HCT116 (cell line): ENCODE results near the gene RPL13. TPM values are rescaled to one million over a fixed set of nuclear protein-coding genes. Genes with fewer than 3 reads are reported as not detected.

Experiments
- ATAC-seq: fragments of 200-7000 bp; cut with Tn5 transposase; 2 replicates; pipeline ENCODE4 v1.9.1; 2020; ENCODE audit warnings: mild to moderate bottlenecking, moderate library complexity
- BruUV-seq: library from RNA; stranded (reverse); fragments of 400-500 nt; replicated peaks from 2 replicates; lab custom pipeline; 2021; lab: Mats Ljungman, UMichigan
- CTCF ChIA-PET: fragments of 300-600 bp; sonication (Branson Sonifier 250); formaldehyde crosslinking; loops from one replicate; lab custom pipeline; 2021; ENCODE audit warnings: antibody characterized with exemption; lab: Charles Lee
- POLR2A ChIA-PET: fragments of 300-600, 350-600 bp; sonication (Branson Sonifier 250); formaldehyde crosslinking; loops from one replicate; lab custom pipeline; 2021; ENCODE audit warnings: antibody characterized with exemption; lab: Charles Lee
- RAD21 ChIA-PET, 2 experiments: fragments of 300-600 bp; sonication (Branson Sonifier 250); formaldehyde crosslinking; loops; one replicate each; lab custom pipeline; 2023; ENCODE audit warnings: low total read pairs in 2 of 2; ENCODE audit not compliant: uncharacterized antibody in 2 of 2, unreplicated experiment in 2 of 2, low non-redundant PET in 1 of 2; lab: Charles Lee
- DNase-seq: peaks from one replicate; pipeline ENCODE4 v3.0.0-alpha.2; 2010; ENCODE audit warnings: low read depth, low spot score
- H2AFZ ChIP-seq: fragments of 200-600 bp; shearing (Covaris generic), sonication (generic); 2 replicates; pipeline ENCODE4 v1.6.1; 2017; ENCODE audit warnings: low read depth, mixed run types, mixed read lengths, antibody characterized with exemption, low read length; ENCODE audit not compliant: poor library complexity, severe bottlenecking
- H3K27ac ChIP-seq: 2 replicates; pipeline ENCODE4 v1.5.1; 2012; ENCODE audit warnings: low read depth, low read length
- H3K27me3 ChIP-seq: fragments of 200-600 bp; sonication (generic); 2 replicates; pipeline ENCODE4 v1.6.1; 2016; ENCODE audit warnings: mixed run types, low read length, mixed read lengths; ENCODE audit not compliant: insufficient read depth
- H3K36me3 ChIP-seq, 2 experiments: fragments of 200-500 bp in 1 of 2; fragments of 200-600 bp in 1 of 2; sonication (Bioruptor generic) in 1 of 2; sonication (generic) in 1 of 2; 2 replicates each; pipeline versions ENCODE4 v1.5.1 to v1.6.1; 2014 to 2016; ENCODE audit warnings: low read length in 2 of 2, inconsistent platforms in 1 of 2, mixed read lengths in 1 of 2, mixed run types in 1 of 2; ENCODE audit not compliant: insufficient read depth in 2 of 2, control insufficient read depth in 1 of 2
- H3K4me1 ChIP-seq, 2 experiments: fragments of 200-600 bp in 1 of 2; sonication (generic) in 1 of 2; 2 replicates each; pipeline versions ENCODE4 v1.5.1 to v1.6.1; 2012 to 2017; ENCODE audit warnings: low read length in 2 of 2, inconsistent platforms in 1 of 2, mild to moderate bottlenecking in 1 of 2, mixed read lengths in 1 of 2, mixed run types in 1 of 2, moderate library complexity in 1 of 2; ENCODE audit not compliant: insufficient read depth in 2 of 2, control insufficient read depth in 1 of 2
- H3K4me2 ChIP-seq: fragments of 200-600 bp; sonication (generic); 2 replicates; pipeline ENCODE4 v1.6.1; 2017; ENCODE audit warnings: mixed run types, low read length, mixed read lengths
- H3K4me3 ChIP-seq, 2 experiments: fragments of 200-600 bp in 1 of 2; sonication (generic) in 1 of 2; replicated peaks in 1 of 2; 2 replicates each; pipeline ENCODE4 v1.5.1; 2011 to 2016; ENCODE audit warnings: low read length in 2 of 2, control low read depth in 1 of 2, low read depth in 1 of 2, mild to moderate bottlenecking in 1 of 2, mixed read lengths in 1 of 2, mixed run types in 1 of 2
- H3K79me2 ChIP-seq: fragments of 200-600 bp; sonication (generic); 2 replicates; pipeline ENCODE4 v1.6.1; 2017; ENCODE audit warnings: mild to moderate bottlenecking, mixed run types, low read length, moderate library complexity, mixed read lengths; ENCODE audit not compliant: insufficient read depth
- H3K9ac ChIP-seq: fragments of 200-600 bp; sonication (generic); 2 replicates; pipeline ENCODE4 v1.6.1; 2016; ENCODE audit warnings: low read length, mixed read lengths
- H3K9me2 ChIP-seq: fragments of 200-600 bp; sonication (generic), shearing (Covaris generic); 2 replicates; pipeline ENCODE4 v1.6.1; 2017; ENCODE audit warnings: mixed run types, mild to moderate bottlenecking, moderate library complexity; ENCODE audit not compliant: insufficient read depth
- H3K9me3 ChIP-seq, 2 experiments: fragments of 200-500 bp in 1 of 2; fragments of 200-600 bp in 1 of 2; sonication (Bioruptor generic) in 1 of 2; sonication (generic) in 1 of 2; 2 replicates each; pipeline ENCODE4 v1.6.1; 2014 to 2017; ENCODE audit warnings: low read length in 2 of 2, mixed read lengths in 2 of 2, inconsistent platforms in 1 of 2, low read depth in 1 of 2, mild to moderate bottlenecking in 1 of 2, mixed run types in 1 of 2, moderate library complexity in 1 of 2; ENCODE audit not compliant: control insufficient read depth in 1 of 2, insufficient read depth in 1 of 2
- H4K20me1 ChIP-seq: fragments of 200-600 bp; sonication (generic), shearing (Covaris generic); 2 replicates; pipeline ENCODE4 v1.6.1; 2017; ENCODE audit warnings: mixed run types, mild to moderate bottlenecking, moderate library complexity; ENCODE audit not compliant: insufficient read depth
- EGR1 ChIP-seq: IDR thresholded peaks from 2 replicates; pipeline ENCODE4 v1.6.1; 2012; ENCODE audit warnings: low read depth
- ELF1 ChIP-seq: IDR thresholded peaks from 2 replicates; pipeline ENCODE4 v1.6.1; 2012; ENCODE audit warnings: low read depth, borderline replicate concordance
- JUND ChIP-seq: IDR thresholded peaks from 2 replicates; pipeline ENCODE4 v1.6.1; 2012
- POLR2A ChIP-seq: IDR thresholded peaks from 2 replicates; pipeline ENCODE4 v1.7.0; 2011; ENCODE audit warnings: borderline replicate concordance; ENCODE audit not compliant: insufficient read depth, insufficient read length; ENCODE audit errors: extremely low read depth
- POLR2AphosphoS5 ChIP-seq: IDR thresholded peaks from 2 replicates; pipeline ENCODE4 v1.6.1; 2011; ENCODE audit warnings: mild to moderate bottlenecking, low read depth, low read length, moderate library complexity
- RAD21 ChIP-seq: IDR thresholded peaks from 2 replicates; pipeline ENCODE4 v1.6.1; 2012; ENCODE audit warnings: low read depth, mild to moderate bottlenecking
- REST ChIP-seq: IDR thresholded peaks from 2 replicates; pipeline ENCODE4 v1.6.1; 2012; ENCODE audit warnings: low read depth
- SIN3A ChIP-seq: IDR thresholded peaks from 2 replicates; pipeline ENCODE4 v1.6.1; 2012; ENCODE audit warnings: low read depth
- SRF ChIP-seq: IDR thresholded peaks from 2 replicates; pipeline ENCODE4 v1.6.1; 2012; ENCODE audit warnings: low read depth
- TCF7L2 ChIP-seq: IDR thresholded peaks from 2 replicates; pipeline ENCODE4 v1.7.0; 2011; ENCODE audit warnings: borderline replicate concordance, inconsistent platforms; ENCODE audit not compliant: insufficient read depth, insufficient read length; ENCODE audit errors: extremely low read depth
- ZFX ChIP-seq: fragments of 450-650 bp; IDR thresholded peaks from 2 replicates; pipeline ENCODE4 v1.6.1; 2017
- intact Hi-C: fragments of 100-400 bp; cut with micrococcal nuclease; formaldehyde crosslinking; loops from 2 replicates; pipeline ENCODE4 v1.10.0; 2022
- total RNA-seq: library from RNA; stranded (reverse); gene quantifications from one replicate; pipeline ENCODE4 v1.2.1, GENCODE V29; 2021; ENCODE audit not compliant: unreplicated experiment

RPL13 gene
- total RNA-seq, 1 experiment from 2014 or later: 4,404 TPM

- ChIA-PET POLR2A (interaction anchor here (1.2 kb wide), 1 partner anchor 11 kb away, joined by 3 read pairs; no protein-coding TSS in a partner anchor), RAD21 (interaction anchor here in 1 of 2 experiments (1.3 kb wide), 1 partner anchor 65 kb away, joined by 3 read pairs; no protein-coding TSS in a partner anchor), CTCF (interaction anchor here (1.5 to 2.2 kb wide), 2 partner anchors 11 to 12 kb away, joined by 5 to 8 read pairs; no protein-coding TSS in a partner anchor)
- Histone ChIP-seq H3K79me2 (peaks cover 37% of the 10 kb centered on the region), H3K9me3 (peaks cover 0 to 4% of the 10 kb centered on the region in 2 experiments; a peak in 1 of 4 replicates), H2AFZ (no peak overlapping the region), H3K9me2 (no peaks in the 10 kb centered on the region), H4K20me1 (no peaks in the 10 kb centered on the region), H3K4me1 (peaks cover 19 to 41% of the 10 kb centered on the region in 2 experiments), H3K27me3 (no peaks in the 10 kb centered on the region), H3K27ac (peak overlapping the region; percentile 99), H3K36me3 (peaks cover 15 to 36% of the 10 kb centered on the region in 2 experiments; a peak in 3 of 4 replicates), H3K4me3 (peak overlapping the region; percentile 71 to 97), H3K4me2 (peak overlapping the region; percentile 98), H3K9ac (peak overlapping the region; percentile 99)
- no TSS peak for BruUV-seq
- TF ChIP-seq ZFX (peak; percentile 37; the same call in 1 of the 2 replicates), POLR2AphosphoS5 (peak; percentile 8; the same call in 1 of the 2 replicates), SIN3A (no peak)
- ATAC-seq (no peak), DNase-seq (no peak)
- intact Hi-C loops: no loop called here
These were observed 15.9 kb downstream of the RPL13 start for GRCh38 chr16:89576153-89577054.

- intact Hi-C loops: no loop called here
- Histone ChIP-seq H2AFZ (no peak overlapping the region), H4K20me1 (no peaks in the 10 kb centered on the region; the same call in 1 of the 2 replicates), H3K27me3 (no peaks in the 10 kb centered on the region), H3K4me3 (peak overlapping the region; percentile 71 to 97), H3K9ac (peak overlapping the region; percentile 99; the same call in 1 of the 2 replicates), H3K27ac (peak overlapping the region; percentile 99), H3K4me1 (peaks cover 24 to 49% of the 10 kb centered on the region in 2 experiments), H3K9me3 (peaks cover 0 to 4% of the 10 kb centered on the region in 2 experiments; a peak in 1 of 4 replicates), H3K4me2 (peak overlapping the region; percentile 98), H3K9me2 (no peaks in the 10 kb centered on the region), H3K79me2 (peaks cover 45% of the 10 kb centered on the region), H3K36me3 (peaks cover 18 to 43% of the 10 kb centered on the region in 2 experiments; a peak in 3 of 4 replicates)
- RAD21 ChIA-PET: no interaction called here
- TSS peak; percentile 41 for BruUV-seq
- ATAC-seq: no peak
- CTCF ChIA-PET: interaction anchor here (2.2 kb wide), 1 partner anchor 12 kb away, joined by 8 read pairs; no protein-coding TSS in a partner anchor
- DNase-seq: no peak
- POLR2A ChIA-PET: no interaction called here
- TF ChIP-seq EGR1: no peak
- no peak for TF ChIP-seq POLR2A
- no peak for TF ChIP-seq ZFX
- no peak for TF ChIP-seq JUND
- TF ChIP-seq TCF7L2: no peak
- no peak for TF ChIP-seq RAD21
- TF ChIP-seq REST: no peak
- TF ChIP-seq SRF: no peak
- no peak for TF ChIP-seq ELF1
These were observed 16.7 kb downstream of the RPL13 start for GRCh38 chr16:89577055-89577759.
